ENCODE results near the gene TUBA3E. TPM values are rescaled to one million over a fixed set of nuclear protein-coding genes. Genes with fewer than 3 reads are reported as not detected.
"Not testable (repeated sequence)": the region's sequence is repeated elsewhere in the genome, so short reads cannot be mapped to it uniquely, and the experiment has no call there.

The TUBA3E gene
- total and polyA plus RNA-seq, 8 donors: not detected

DNA sequence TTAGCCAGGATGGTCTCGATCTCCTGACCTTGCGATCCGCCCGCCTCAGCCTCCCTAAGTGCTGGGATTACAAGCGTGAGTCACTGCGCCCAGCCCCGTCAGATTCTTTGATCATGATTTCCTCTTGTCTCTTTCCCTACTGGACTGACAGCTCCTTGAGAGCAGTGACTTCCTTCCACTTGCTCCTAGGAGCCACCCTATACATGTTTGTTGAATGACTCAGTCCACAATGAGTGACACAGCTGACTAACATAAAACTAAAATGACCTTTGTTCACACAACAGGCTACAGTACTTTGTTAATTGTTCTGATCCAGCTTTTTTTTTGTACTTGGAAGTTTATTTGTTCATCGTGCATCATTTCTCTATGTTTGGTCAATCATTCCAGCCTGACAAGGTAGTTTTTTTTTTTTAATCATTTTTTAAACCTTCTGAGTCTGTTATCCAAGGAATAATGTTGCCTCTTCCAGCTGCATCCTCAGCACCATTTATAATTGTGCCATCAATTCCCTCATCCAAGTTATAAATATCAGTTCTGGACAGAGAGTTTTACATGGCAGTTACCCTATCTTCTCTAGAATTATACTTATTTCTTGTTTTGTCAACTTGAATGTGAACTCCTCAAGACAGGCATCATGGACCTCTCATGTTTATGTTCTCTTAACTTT lies 42.9 kb upstream of the TUBA3E start:
- H3K4me3 ChIP-seq: no peak overlapping the region
- DNase-seq: peak in 1 of 2 donors; percentile 58
- intact Hi-C loops (cut with DNase I; ENCODE audit: low total_unique reads): no loop called here
- no peaks in the 10 kb centered on the region for H3K9me3 ChIP-seq
- H3K27me3 ChIP-seq: peaks cover 0 to 14% (median 0%) of the 10 kb centered on the region in 3 donors
- peak in 1 of 3 donors; percentile 37 for TF ChIP-seq POLR2AphosphoS5 (IDR thresholded peaks at IDR 0.05)
- TF ChIP-seq POLR2A (IDR thresholded peaks at IDR 0.05): no peak
- TF ChIP-seq, protein P1, sequence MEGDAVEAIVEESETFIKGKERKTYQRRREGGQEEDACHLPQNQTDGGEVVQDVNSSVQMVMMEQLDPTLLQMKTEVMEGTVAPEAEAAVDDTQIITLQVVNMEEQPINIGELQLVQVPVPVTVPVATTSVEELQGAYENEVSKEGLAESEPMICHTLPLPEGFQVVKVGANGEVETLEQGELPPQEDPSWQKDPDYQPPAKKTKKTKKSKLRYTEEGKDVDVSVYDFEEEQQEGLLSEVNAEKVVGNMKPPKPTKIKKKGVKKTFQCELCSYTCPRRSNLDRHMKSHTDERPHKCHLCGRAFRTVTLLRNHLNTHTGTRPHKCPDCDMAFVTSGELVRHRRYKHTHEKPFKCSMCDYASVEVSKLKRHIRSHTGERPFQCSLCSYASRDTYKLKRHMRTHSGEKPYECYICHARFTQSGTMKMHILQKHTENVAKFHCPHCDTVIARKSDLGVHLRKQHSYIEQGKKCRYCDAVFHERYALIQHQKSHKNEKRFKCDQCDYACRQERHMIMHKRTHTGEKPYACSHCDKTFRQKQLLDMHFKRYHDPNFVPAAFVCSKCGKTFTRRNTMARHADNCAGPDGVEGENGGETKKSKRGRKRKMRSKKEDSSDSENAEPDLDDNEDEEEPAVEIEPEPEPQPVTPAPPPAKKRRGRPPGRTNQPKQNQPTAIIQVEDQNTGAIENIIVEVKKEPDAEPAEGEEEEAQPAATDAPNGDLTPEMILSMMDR (IDR thresholded peaks at IDR 0.05): no peak
- TF ChIP-seq EP300 (IDR thresholded peaks at IDR 0.05): no peak
- H3K36me3 ChIP-seq: no peaks in the 10 kb centered on the region
- WGBS, 5 donors: 58 to 80% (median 68%) methylated on average over 8 of the region's 8 CpGs
- peaks cover 0 to 7% (median 0%) of the 10 kb centered on the region in 4 donors for H3K4me1 ChIP-seq
- no peak overlapping the region for H3K27ac ChIP-seq

DNA sequence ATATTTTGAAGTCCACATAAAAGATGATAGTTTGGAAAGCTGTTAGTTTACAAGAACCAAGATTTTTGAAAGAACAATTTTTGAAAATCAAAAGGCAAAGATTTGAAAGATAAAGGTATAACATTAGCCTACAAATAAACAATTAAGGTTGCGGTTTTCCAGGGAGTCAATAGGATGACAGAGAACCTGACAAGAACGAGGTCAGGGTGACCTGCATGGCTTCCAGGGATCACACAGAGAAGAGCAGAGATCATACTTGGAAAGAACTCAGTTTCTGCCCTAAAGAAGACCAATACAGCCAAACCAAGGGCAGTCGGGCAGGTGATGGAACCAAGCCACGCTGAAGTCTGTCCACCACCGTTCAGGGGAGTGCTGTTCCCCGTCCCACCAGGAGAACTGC lies 41.3 kb upstream of the TUBA3E start:
- H3K27ac ChIP-seq, H3K27me3 ChIP-seq: not testable (repeated sequence)

DNA sequence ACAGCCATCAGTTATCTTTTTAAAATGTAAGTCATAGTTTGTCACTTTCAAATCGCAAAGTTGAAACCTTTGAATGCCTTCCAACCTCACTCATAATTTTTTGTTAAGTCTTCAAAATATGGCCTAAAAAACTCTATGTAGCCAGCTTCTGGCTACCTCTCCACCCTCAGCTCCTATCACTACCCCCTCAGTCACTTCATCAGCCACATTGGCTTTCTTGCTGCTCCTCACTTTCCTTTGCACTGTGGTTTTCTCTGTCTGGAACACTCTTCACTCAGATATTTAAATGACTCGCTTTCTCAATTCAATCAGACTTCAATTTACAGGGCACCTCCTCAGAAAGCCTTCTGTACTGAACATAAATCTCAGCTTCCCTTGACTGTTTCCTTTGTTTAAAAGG lies 34.8 kb upstream of the TUBA3E start:
- intact Hi-C loops (cut with DNase I; ENCODE audit: low total_unique reads); H3K4me3 ChIP-seq; DNase-seq; H3K36me3 ChIP-seq; H3K27ac ChIP-seq; H3K4me1 ChIP-seq: not testable (repeated sequence)
- WGBS, 5 donors: 71 to 93% (median 85%) methylated on average over 2 of the region's 2 CpGs
- peaks cover 0 to 33% (median 0%) of the 10 kb centered on the region in 3 donors for H3K27me3 ChIP-seq
- peaks cover 0 to 13% (median 3%) of the 10 kb centered on the region in 4 donors for H3K9me3 ChIP-seq

More for the DNA sequence above, 41.3 kb upstream of the TUBA3E start:
- H3K4me3 ChIP-seq; H3K4me1 ChIP-seq; intact Hi-C loops (cut with DNase I; ENCODE audit: low total_unique reads); H3K36me3 ChIP-seq; H3K9me3 ChIP-seq; DNase-seq: not testable (repeated sequence)
- WGBS, 5 donors: 64 to 77% (median 69%) methylated on average over 6 of the region's 6 CpGs

DNA sequence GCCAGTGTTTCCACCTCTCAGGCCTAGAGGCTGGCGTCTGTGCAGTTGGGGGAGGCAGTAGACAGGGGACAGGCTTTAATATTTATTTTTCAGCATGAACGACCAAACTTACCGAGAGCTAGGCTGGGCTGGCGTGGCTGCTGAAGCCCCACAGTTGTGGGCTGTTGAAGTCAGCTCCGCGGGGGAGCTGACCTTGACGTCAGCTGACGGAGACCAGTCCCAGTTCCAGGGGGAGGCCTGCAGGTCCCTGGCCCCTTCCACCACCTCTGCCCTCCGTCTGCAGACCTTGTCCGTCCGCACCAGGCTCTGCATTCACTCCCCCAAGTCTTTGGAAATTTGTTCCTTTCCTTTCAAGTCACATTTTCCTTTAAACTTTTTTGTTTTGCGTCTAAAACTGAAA lies 33.4 kb upstream of the TUBA3E start:
- DNase-seq: no peak
- Histone ChIP-seq H3K4me1 (no peaks in the 10 kb centered on the region), H3K4me3 (no peak overlapping the region), H3K27ac (no peak overlapping the region), H3K9me3 (peaks cover 0 to 13% (median 3%) of the 10 kb centered on the region in 4 donors), H3K36me3 (no peaks in the 10 kb centered on the region), H3K27me3 (peaks cover 0 to 34% (median 0%) of the 10 kb centered on the region in 3 donors)
- intact Hi-C loops (cut with DNase I; ENCODE audit: low total_unique reads): no loop called here
- 81 to 88% (median 85%) methylated on average over 12 of the region's 12 CpGs for WGBS, 5 donors
- TF ChIP-seq, protein P1 (IDR thresholded peaks at IDR 0.05): no peak

DNA sequence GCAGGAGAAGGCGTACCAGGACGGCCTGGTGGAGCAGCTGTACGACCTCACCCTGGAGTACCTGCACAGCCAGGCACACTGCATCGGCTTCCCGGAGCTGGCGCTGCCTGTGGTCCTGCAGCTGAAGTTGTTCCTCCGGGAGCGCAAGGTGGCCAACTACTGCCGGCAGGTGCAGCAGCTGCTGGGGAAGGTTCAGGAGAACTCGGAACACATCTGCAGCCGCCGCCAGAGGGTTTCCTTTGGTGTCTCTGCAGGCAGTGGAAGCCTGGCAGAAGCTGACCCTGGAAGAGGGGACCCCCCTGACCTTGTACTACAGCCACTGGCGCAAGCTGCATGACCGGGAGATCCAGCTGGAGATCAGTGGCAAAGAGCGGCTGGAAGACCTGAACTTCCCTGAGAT lies 32.7 kb upstream of the TUBA3E start:
- intact Hi-C loops (cut with DNase I; ENCODE audit: low total_unique reads); H3K4me3 ChIP-seq; H3K27ac ChIP-seq; H3K4me1 ChIP-seq; H3K36me3 ChIP-seq; DNase-seq: not testable (repeated sequence)
- WGBS, 5 donors: 94 to 96% (median 95%) methylated on average over 10 to 15 of the region's 15 CpGs
- peaks cover 0 to 13% (median 3%) of the 10 kb centered on the region in 4 donors for H3K9me3 ChIP-seq
- H3K27me3 ChIP-seq: peaks cover 0 to 34% (median 0%) of the 10 kb centered on the region in 3 donors

DNA sequence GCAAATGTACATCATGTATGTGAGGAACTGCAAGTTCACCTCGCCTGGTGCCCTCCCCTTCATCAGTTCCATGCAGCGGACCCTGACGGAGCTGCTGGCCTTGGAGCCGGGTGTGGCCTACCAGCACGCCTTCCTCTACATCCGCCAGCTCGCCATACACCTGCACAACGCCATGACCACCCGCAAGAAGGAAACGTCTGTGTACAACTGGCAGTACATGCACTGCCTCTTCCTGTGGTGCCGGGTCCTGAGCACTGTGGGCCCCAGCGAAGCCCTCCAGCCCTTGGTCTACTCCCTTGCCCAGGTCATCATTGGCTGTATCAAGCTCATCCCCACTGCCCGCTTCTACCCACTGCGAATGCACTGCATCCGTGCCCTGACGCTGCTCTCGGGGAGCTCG lies 32.1 kb upstream of the TUBA3E start:
- H3K27ac ChIP-seq; DNase-seq; H3K4me1 ChIP-seq; H3K36me3 ChIP-seq; H3K4me3 ChIP-seq; intact Hi-C loops (cut with DNase I; ENCODE audit: low total_unique reads): not testable (repeated sequence)
- H3K9me3 ChIP-seq: peaks cover 0 to 13% (median 3%) of the 10 kb centered on the region in 4 donors
- peaks cover 0 to 34% (median 0%) of the 10 kb centered on the region in 3 donors for H3K27me3 ChIP-seq
- 89 to 96% (median 92%) methylated on average over 16 to 18 of the region's 18 CpGs for WGBS, 5 donors

DNA sequence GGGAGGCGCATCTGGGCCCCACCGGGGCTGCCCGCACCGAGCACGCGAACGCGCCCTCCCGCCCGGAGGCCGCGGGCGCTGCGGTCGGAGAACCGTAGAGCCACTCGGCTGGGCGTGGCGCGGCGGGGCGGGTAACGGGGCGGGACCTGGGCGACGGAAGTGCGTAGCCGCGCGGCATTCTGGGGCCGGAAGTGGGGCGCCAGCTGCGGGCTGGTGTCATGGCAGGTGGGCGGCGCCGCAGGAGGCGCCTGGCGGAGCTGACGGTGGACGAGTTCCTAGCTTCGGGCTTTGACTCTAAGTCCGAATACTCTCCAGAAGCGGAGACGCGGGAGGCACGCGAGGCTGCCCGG lies 30.9 kb upstream of the TUBA3E start:
- H3K36me3 ChIP-seq; intact Hi-C loops (cut with DNase I; ENCODE audit: low total_unique reads); H3K4me1 ChIP-seq; H3K27ac ChIP-seq: not testable (repeated sequence)
- 35 to 58% (median 44%) methylated on average over 26 to 47 of the region's 48 CpGs for WGBS, 5 donors
- DNase-seq: peak in 1 of 2 donors; percentile 76
- H3K4me3 ChIP-seq: peak overlapping the region in 3 of 4 donors; percentile 8 to 19 (median 11)
- H3K9me3 ChIP-seq: peaks cover 0 to 13% (median 3%) of the 10 kb centered on the region in 4 donors
- H3K27me3 ChIP-seq: peaks cover 0 to 34% (median 0%) of the 10 kb centered on the region in 3 donors

DNA sequence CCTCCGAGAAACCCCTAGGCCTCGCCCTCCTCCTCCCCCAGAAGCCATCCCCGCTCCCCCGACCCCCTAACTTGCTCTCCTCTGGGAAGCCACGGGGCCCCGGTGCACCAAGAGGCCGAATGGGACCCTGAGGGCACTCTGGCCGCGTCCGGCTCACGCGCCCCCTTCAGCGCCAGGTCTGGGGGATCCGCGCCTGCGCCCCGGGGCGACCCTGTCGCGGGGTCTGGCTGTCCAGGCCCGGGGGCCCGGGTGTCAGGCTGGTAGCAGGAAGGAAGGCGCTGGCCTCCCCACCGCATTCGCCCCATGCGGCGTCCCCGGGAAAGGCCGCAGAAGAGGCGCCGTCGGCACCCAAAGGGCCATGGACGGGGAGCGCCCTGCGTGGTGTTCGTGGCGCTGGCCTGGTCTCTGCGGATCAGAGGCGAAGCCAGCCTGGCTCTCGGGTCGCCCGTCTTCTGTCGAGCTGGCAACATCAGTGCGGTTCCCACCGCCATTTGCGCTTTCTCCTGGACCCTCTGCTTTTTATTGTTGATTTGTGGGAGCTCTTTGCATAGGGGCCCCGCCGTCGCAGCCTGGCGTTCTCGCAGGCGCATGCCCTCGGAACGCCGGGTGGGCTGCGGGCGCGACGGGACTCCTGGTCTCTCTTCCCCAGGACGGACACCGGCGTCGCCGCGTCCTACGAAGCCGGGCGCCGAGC lies 30.4 kb upstream of the TUBA3E start:
- intact Hi-C loops (cut with DNase I; ENCODE audit: low total_unique reads); DNase-seq; H3K27ac ChIP-seq; H3K4me1 ChIP-seq; H3K36me3 ChIP-seq: not testable (repeated sequence)
- Histone ChIP-seq H3K9me3 (peaks cover 0 to 13% (median 3%) of the 10 kb centered on the region in 4 donors), H3K27me3 (peaks cover 0 to 34% (median 0%) of the 10 kb centered on the region in 3 donors), H3K4me3 (peak overlapping the region in 2 of 4 donors; percentile 8 to 19)
- WGBS, 5 donors: 85 to 90% (median 86%) methylated on average over 55 to 69 of the region's 69 CpGs

DNA sequence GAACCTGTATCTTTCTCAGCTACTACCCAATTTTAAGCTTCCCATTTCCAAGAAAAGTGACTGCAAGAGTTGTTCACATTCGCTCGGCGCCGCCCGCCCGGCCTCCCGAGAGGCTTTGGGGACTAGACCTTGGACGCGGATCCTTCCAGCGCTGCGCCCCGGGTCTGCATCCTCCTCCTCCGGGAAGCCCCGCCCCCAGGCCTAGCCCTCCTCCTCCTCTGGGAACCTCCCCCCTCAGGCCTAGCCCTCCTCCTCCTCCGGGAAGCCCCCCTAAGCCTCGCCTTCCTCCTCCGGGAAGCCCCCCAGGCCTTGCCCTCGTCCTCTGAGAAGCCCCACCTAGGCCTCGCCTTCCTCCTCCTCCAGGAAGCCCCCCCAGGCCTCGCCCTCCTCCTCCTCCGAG lies 29.8 kb upstream of the TUBA3E start:
- DNase-seq; H3K36me3 ChIP-seq; H3K4me1 ChIP-seq; intact Hi-C loops (cut with DNase I; ENCODE audit: low total_unique reads); H3K27ac ChIP-seq; H3K4me3 ChIP-seq: not testable (repeated sequence)
- Histone ChIP-seq H3K27me3 (peaks cover 0 to 34% (median 0%) of the 10 kb centered on the region in 3 donors), H3K9me3 (peaks cover 0 to 13% (median 3%) of the 10 kb centered on the region in 4 donors)
- 92 to 96% (median 94%) methylated on average over 17 to 21 of the region's 21 CpGs for WGBS, 5 donors
